T follicular helper cell (primary cell): ENCODE results near the gene PSMB9.
"Not testable (repeated sequence)": the region's sequence is repeated elsewhere in the genome, so short reads cannot be mapped to it uniquely, and the experiment has no call there.

ENCODE experiments used
- DNase-seq: peaks from one replicate; pipeline ENCODE4 v3.0.0-alpha.2; 2020; ENCODE audit warnings: low read depth
- total RNA-seq, 2 experiments: gene quantifications; one replicate each; lab custom pipeline; 2026; lab: John Stamatoyannopoulos, UW

Gene PSMB9
- total RNA-seq, result 62.2 to 120 reads per million in 2 experiments

DNA sequence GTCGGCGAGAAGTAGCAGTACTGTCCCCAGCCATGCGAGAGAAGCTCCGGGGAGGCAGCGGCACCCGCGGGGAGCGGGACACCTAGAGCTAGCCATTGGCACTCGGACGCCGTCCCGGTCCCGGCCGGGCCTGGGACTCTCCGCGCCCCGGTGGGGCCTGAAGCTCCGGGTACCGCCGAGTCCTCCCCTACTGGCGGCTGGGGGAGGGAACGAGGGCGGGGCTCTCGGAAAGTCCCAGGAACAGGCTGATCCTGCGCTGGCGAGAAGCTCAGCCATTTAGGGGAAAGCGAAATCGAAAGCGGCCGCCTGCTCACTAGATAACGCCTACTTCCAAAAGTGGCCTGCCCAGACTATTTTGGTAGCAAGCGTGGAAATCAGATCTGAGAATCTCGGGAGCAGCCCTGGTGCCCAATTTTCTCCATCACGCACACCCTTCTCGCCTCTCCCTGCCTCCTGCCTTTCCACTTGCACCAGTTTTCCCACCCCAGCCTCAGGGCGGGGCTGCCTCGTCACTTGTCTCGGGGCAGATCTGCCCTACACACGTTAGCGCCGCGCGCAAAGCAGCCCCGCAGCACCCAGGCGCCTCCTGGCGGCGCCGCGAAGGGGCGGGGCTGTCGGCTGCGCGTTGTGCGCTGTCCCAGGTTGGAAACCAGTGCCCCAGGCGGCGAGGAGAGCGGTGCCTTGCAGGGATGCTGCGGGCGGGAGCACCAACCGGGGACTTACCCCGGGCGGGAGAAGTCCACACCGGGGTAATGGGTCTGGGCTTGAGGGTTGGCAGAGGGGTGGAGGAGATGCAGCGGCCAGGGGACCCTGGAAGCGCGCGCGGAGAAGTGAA is at the start of gene PSMB9, which contains the start of gene TAP1:
PSMB9 (plus strand) TSS at position 652 of the 835 bp plus-strand sequence; CDS start at position 690, 38 bp downstream.
TAP1 (minus strand) TSS at position 164 of the 835 bp plus-strand sequence; CDS start at position 96, 68 bp downstream.
- DNase-seq, result peak; percentile 92

- not testable (repeated sequence) for DNase-seq
Measured at GRCh38 chr6:32805404-32805803, 48.6 kb upstream of the PSMB9 start.

DNA sequence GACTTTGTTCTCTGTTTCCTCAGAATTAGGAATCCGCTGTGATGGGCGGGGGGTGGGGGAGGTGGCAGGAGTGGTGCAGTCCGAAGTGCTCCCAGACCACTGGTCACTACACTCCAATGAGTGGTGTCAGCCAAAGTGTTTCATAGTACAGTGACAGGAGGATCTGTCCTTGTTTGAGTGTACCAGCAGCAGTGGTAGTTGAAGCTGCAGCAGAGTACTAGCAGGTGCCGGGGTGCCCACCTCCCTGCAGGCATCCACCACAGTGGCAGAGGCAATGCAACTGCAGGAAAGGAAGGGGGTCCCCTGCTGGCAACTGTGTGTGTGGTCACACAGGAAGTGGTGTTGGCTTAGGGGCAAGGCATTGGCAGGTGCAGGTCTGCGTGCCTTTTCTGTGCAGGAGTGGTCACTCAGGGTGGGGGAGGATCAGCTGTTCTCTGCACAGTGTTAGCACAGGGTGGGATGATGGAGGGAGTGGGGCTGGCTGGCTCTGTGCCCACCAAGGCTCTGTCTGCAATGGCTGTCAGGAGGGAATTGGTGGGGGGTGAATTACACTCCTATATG is 46.9 kb upstream of the PSMB9 start:
- no peak for DNase-seq

DNA sequence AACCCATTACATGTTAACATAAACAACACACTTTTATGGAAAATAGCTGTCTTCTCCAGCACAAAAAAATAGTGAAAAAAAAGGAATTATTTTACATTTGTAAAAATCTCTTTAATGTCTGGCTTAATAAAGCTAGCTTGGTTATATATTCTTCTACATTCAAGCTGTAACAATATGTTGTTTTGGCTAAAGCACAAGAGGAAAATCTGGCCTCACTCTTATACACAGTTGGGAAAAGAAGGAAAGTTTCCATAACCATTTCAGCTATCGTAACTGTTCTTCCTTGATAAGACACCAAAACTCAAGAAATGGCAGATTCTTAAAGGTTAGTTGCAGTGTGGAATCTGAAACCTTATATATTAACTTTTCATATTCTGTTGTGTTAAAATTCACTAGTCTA is 44.8 kb upstream of the PSMB9 start:
- no peak for DNase-seq

GRCh38 chr6:32814145-32814544 is 39.8 kb upstream of the PSMB9 start:
- DNase-seq, result no peak

DNA sequence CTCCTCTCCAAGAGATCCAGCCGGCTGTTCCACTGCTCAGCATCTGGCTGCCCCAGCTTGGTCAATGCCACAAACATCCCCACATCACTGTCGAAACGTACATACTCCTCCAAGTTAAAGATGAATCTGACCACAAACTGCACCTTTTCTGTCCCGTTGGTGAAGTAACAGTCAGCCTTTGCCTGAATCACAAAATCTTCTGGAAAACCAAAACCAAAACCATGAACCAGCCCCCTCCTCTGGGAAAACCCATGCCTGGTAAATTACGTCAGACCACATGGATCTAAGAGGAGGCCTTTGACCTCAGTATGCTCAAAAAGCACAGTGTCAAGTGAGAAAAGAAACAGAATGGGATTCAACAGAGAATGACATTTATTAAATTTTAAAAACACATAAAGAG is 38.9 kb upstream of the PSMB9 start:
- no peak for DNase-seq

- no peak for DNase-seq
Measured at GRCh38 chr6:32815996-32816395, 38.0 kb upstream of the PSMB9 start.

- DNase-seq, result no peak
Measured at GRCh38 chr6:32816746-32817204, 37.2 kb upstream of the PSMB9 start, which contains the start of gene HLA-DOB. Gene HLA-DOB, minus strand, starts transcription at chr6:32817002. Its CDS starts 51 bp downstream, at chr6:32816951.

- DNase-seq, result no peak
Measured at GRCh38 chr6:32818867-32819266, 35.1 kb upstream of the PSMB9 start.

GRCh38 chr6:32819729-32820128 is 34.3 kb upstream of the PSMB9 start:
- DNase-seq, result no peak

GRCh38 chr6:32825966-32826365 is 28.0 kb upstream of the PSMB9 start:
- DNase-seq, result no peak

GRCh38 chr6:32827025-32827424 is 27.0 kb upstream of the PSMB9 start:
- DNase-seq, result no peak

- DNase-seq, result no peak
Measured at GRCh38 chr6:32829495-32829894, 24.5 kb upstream of the PSMB9 start.

- no peak for DNase-seq
Measured at GRCh38 chr6:32830017-32830416, 24.0 kb upstream of the PSMB9 start.

DNA sequence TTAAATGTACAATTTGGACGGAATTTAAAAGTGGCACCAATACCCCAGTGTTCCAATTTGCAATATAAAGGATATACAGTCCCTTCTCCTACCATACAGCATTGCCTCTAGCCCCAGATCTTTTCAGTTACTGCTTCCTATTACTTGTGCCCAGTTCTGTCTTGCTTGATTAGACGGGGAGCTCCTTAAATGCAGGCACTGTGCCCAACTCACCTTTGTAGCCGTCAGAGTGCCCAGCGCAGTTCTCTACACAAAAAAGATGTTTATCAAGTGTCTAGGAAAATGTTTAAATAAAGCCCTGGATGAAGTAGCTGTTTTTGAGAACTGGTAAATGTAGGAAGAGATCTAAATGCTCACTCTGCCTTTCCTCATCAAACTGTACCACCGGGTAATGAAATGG is 23.1 kb upstream of the PSMB9 start:
- no peak for DNase-seq

GRCh38 chr6:32832535-32832934 is 21.5 kb upstream of the PSMB9 start:
- DNase-seq, result no peak

DNA sequence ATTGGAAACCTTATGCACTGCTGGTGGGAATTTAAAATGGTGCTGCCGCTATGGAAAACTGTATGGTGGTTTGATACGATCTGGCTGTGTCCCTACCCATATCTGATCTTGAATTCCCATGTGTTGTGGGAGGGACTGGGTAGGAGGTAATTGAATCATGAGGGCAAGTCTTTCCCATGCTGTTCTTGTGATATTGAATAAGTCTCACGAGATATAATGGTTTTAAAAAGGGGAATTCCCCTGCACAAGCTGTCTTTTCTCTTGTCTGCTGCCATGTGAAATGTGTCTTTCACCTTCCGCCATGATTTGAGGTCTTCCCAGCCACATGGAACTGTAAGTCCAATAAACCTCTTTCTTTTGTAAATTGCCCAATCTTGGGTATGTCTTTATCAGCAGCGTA is 20.3 kb upstream of the PSMB9 start:
- DNase-seq, result no peak

- no peak for DNase-seq
Measured at GRCh38 chr6:32835167-32835893, 18.7 kb upstream of the PSMB9 start.

GRCh38 chr6:32836873-32837272 is 17.1 kb upstream of the PSMB9 start:
- no peak for DNase-seq

- DNase-seq, result no peak
Measured at GRCh38 chr6:32837651-32838113, 16.3 kb upstream of the PSMB9 start.

GRCh38 chr6:32838114-32838958 is 15.7 kb upstream of the PSMB9 start, which contains the start of gene TAP2:
Gene TAP2, minus strand, starts transcription at chr6:32838739. Its CDS starts 506 bp downstream, at chr6:32838233.
- peak; percentile 97 for DNase-seq
